NCI-H748 (cell line): ENCODE measurements around the gene ARHGEF37.

Experiments
- DNase-seq: peaks from one replicate; lab custom pipeline; 2025; ENCODE audit not compliant: unreplicated experiment; lab: John Stamatoyannopoulos, UW

The ARHGEF37 gene

DNA sequence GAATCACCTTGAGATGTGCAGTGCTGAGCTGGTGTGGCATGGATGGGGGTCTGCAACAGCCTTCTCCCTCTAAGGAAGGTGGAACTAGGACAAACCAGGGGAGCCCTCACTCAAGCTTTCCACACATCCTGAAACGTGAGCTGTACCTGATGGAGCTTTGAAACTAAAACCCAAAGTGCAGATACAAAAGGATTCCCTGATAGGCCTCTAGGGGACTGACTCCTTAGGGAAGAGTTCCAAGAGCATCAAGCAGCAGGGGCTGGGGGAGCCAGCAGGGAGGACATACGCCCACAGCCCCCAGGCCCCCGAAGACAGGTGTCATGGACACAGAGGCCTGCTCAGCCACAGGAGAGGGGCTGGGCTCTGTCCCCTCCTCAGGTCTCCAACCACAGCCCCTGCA is 17.7 kb downstream of the ARHGEF37 start:
- no peak for DNase-seq

DNA sequence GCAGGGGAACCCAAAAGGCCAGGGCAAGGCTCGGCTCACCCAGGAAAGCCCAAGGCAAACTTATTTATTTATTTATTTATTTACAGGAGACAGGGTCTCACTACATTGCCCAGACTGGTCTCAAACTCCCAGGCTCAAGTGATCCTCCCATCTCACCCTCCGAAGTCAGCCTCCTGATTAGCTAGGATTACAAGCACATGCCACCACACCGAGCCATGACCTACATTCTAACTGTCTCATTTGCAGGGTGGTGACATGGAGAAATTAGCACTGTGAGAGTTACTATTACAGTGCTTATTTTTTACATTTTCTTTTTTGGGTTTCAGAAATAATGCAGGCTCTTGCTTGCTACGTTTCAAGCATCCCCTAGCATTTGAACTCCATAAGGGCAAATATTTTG is 18.1 kb downstream of the ARHGEF37 start:
- no peak for DNase-seq

DNA sequence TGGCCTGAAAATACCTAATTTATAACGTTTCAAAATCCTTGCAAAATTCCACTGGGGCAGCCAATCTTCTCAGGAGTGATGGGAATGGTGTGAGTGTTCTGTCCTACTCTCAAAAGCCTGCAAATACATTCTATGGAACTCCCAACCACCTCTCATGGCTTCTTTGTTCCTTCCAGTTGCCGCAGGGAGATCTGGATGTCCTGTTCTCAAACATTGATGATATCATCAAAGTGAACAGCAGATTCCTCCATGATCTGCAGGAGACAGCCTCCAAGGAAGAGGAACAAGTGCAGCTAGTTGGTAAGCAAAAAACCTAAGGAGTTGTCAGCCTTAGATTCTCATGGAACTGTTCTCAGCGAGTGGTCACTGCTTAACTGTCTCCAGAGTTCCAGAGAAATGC is 19.6 kb downstream of the ARHGEF37 start:
- DNase-seq: no peak

DNA sequence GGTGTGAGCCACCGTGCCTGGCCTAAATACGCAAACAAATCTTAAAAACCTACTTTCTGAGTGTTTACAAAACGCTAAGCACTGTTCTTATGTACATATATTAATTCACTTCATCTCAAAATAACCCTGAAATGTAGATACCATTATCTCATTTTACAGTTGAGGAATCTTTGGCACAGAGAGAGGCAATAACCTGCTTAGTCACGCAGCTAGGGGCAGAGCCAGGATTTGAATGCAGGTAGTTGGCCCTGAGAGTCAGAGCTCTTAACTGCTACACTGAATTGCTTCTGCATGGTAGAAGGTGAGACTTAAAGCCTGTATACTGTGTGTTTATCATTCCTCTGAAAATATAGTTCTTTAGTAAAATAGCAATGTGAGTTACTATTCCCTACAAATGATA is 21.9 kb downstream of the ARHGEF37 start:
- no peak for DNase-seq

DNA sequence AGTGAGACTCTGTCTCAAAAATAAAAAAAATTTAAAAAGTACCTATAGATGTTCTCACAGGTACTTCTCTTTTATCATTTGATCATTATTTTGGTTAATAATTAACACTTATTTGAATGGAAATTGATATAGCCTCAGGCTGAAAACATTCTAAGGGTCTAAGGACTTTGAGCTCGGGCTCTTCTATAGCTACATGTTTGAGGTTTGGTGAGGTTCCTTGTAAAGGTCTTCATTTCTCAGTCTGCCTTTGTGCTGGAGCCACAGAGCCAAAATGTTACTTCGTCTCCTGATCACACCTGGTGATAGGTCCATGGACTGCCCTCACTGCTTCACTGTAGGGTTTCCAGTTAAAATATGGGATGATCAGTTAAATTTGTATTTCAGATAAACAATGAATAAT is 22.6 kb downstream of the ARHGEF37 start:
- no peak for DNase-seq

DNA sequence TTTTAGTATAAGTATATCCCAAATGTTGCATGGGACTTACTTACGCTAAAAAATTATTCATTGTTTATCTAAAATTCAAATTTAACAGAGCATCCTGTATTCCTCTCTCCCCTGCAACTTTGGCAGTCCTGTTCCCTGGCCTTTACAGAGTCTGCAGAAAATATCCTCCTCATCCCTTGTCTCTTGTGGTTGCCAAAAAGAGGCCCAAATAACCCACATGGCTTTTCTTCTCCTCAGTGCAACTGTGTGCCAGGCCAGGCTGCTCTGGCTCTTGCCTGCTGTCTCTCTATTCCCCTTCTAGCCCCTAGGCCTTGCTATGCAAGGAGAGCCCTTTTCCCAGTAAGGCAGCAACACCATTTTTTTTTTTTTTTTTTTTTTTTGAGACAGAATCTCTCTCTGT is 23.0 kb downstream of the ARHGEF37 start:
- no peak for DNase-seq

DNA sequence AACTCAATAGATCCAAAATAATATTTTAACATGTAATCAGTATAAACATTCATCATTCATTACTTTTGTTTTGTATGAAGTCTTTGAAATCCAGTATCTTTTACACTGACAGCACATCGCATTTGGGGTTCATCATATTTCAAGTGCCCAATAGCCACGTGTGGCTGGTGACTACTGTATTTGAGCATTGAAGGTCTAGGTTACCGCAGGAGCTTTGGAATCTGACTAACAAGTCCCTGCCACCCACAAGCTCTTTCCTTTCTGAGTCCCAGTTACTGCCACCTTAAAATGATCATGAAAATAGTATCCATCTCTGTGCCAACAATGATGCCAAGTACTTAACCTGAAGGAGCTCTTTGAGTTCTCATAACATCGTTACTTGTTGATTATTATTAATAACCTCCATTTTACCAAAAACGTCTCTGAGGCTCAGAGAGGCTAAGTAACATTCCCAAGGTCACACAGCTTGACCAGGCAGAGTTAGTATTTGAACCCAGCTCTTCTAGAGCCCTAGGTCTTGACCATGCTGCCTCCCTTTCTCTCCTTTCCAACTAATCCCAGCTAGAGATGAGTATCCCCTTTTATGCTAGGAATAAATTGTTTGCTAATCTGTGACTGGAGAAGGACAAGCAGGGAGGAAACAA is 24.2 kb downstream of the ARHGEF37 start:
- no peak for DNase-seq

- no peak for DNase-seq
Measured at GRCh38 chr5:149605998-149606724, 24.9 kb downstream of the ARHGEF37 start.

DNA sequence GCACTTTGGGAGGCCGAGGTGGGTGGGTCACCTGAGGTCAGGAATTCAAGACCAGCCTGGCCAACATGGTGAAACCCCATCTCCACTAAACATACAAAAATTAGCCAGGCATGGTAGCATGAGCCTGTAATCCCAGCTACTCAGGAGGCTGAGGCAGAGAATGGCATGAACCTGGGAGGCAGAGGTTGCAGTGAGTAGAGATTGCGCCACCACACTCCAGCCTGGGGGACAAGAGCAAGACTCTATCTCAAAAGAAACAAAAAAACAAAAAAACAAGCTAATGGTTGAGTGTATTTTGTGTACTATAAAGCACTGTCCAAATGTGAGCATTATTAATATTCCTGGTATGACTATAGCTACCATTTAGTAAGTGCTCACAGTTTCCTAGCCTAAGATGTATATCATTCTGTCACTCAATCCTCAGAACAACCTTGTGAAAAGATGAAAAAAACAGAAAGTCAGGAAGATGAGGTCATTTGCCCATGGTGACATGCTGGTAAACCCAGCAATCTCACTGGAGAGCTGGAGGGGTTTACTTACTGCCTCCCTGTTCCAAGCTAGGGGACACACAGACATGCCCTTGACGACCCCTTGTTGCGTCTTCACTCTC is 27.7 kb downstream of the ARHGEF37 start:
- DNase-seq: no peak

DNA sequence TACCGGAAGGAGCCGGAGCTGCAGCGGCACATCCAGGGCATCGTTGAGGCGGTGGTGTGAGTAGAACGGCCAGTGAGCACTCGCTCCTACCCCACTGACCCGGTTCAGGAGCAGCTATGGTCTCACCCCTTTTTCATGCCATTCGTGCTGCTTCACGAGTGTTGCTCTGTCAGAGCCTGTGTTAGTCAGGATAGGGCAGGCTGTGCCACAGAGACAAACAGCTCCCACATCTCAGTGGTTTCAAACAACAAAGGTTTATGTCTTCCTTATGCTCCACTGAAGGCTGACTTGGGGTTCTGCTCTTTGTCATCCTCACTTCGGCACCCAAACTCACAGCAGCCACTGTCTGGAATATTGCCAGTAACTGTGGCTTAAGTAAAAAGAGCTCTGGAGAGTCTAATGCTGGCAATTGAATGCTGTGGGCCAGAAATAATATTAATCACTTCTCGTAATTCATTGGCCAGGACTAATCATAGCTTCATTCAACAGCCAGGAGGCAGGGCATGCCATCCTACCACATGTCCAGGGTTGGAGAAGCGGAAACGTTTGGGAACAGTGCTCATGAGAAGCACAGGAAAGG is 28.4 kb downstream of the ARHGEF37 start:
- no peak for DNase-seq

- DNase-seq: no peak
Measured at GRCh38 chr5:149610589-149611255, 29.4 kb downstream of the ARHGEF37 start.

DNA sequence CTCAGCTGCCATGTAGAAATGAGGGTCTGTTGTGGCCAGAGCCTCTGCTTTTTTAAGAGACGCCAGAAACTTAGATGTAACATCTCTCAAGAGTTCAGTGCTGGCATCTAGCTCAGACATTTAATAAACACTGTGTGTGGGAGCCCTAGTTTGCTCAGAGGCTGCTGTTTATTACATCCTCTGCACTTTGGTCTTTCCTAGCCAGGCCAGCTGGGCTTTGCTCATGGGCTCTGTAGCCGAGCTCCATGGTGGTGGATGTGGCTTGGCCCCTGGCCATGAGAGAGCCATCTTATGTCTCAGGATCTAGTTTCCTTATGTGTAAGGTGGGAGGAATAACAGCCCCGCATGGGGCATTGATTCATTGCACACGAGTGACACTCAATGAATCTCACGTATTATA is 30.0 kb downstream of the ARHGEF37 start:
- no peak for DNase-seq

DNA sequence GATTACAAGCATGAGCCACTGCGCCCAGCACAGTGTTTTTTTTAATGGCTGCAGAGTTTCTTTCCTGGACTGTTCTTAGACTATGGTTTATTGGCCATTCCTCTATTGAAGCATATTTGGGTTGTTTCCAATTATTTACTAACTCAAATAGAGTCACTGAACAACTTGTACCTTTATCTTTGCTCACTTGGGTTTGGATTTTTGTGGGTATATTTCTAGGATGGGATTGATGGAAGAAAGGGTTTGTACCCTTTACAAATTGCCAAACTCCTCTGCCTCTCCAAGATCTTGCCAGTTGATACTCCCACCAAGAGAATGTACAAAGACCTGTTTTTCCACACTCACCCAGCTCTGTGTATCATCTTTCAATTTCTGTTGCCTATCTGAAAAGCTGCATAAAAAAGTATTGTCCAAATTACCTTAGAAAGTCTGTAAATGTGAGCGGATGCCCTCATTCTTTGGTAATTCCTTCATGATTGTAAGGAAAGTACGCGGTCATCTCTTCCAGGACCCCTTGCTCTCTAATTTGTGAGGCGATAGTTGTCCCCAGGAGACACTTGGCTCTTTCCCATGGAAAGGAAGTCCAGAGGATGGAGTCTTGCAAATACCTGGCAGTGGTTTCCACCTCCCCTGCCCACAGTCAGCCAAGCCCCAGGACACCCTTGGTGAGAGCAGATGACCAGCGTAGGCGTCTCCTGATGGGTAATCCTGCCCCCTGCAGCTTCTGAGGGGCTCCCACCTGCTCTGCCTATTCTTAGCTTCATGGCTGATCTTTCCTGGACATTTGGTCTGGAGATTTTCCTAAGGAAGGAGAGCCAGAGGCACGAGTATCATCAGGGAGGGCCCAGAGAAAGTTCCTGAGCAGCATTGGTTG is 33.0 kb downstream of the ARHGEF37 start:
- no peak for DNase-seq

DNA sequence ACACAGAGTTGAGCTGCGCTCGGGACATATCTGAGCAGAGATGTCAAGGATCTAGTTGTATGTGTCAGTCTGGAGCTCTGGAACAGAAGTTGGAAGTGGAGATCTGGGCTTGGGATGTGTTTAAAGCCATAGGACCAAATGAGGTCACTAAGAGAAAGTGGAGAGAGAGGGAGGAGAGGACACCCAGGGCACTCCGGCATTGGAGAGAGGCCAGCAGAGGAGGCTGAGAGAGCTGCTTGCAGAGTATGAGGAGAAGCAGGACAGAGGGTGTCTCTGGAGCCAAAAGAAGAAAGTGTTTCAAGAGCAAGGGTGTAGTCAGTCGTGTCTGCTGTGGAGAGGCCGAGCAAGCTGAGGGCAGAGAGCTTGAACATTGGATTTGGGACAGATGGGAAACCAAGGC is 34.7 kb downstream of the ARHGEF37 start:
- no peak for DNase-seq

GRCh38 chr5:149616727-149617285 is 35.5 kb downstream of the ARHGEF37 start:
- DNase-seq: no peak

DNA sequence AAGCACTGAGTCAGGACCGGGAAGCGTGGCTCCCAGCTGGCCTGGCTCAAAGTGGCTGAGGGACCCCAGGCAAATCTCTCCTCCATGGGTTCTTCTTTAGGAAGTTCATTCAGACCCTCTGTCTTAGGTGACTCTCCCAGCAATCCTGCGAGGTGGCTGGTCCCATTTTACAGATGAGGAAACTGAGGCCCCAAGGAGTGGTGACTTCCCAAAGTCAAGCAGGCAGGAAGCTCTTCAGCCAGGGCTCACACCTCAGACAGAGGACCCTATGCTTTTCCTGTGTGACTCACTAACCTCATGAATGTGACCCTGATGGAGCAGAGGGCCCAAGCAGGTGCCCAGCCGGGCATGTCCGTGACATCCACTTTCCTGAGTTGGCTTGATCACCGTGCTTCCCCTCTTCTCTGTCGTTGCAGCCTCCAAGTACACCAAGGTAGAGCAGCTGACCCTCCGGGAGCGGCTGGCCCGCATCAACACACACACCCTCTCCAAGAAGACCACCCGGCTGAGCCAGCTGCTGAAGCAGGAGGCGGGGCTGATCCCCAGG is 36.5 kb downstream of the ARHGEF37 start:
- no peak for DNase-seq

DNA sequence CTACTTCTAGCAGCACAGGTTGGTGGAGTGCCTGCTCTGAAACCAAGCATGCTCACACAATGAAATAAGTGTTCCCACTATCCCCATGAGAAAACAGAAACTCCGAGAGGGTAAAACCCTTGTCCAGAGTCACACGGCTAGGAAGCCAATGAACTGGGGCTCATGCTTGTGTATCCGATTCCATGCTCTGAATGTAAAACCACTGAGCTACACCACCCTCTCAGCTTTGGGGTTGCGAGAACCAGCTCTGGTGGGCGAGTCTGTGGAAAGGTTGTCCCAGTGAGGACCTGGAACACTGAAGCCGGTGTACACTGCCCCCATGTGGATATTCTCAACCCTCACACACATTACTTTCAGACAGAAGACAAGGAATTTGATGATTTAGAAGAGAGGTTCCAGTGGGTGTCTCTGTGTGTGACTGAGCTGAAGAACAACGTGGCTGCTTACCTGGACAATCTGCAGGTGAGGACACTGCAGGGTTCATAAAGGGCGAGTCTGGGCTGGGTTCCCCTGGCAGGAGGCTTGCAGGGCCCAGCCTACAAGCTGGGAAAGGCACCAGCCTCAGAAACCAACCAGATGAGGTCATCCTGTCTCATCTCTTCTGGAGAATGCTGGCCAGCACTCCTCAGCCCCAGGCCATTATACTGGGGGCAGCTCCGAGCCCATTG is 37.4 kb downstream of the ARHGEF37 start:
- peak; percentile 42 for DNase-seq

DNA sequence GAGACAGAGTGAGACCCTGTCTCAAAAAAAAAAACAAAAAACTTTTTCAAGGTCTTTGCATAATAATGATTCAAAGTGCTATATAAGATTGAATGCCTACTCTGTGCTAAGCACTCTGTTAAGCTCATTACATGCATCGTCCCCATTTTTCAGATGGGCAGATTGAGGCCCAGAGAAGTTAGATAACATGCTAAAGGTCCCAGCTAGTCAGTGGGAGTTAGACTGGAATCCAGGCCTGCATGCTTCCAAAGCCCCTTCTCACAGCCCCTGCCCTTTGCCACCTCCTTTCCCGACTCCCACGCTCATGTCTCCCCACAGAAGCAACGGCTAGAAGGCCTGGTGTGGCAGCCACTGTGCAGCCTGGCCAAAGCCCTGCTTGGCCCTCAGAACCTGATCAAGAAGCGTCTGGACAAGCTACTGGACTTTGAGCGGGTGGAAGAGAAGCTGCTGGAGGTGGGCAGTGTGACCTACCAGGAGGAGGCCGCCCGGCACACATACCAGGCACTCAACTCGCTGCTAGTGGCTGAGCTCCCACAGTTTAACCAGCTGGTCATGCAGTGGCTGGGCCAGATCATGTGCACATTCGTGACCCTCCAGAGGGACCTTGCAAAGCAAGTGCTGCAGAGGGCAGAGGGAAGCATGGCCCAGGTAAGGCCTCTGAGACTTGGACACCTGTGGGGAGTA is 40.3 kb downstream of the ARHGEF37 start:
- no peak for DNase-seq

GRCh38 chr5:149622466-149622865 is 41.2 kb downstream of the ARHGEF37 start:
- no peak for DNase-seq
